ENCODE data around the gene FMNL3. TPM values are rescaled to one million over a fixed set of nuclear protein-coding genes. Genes with fewer than 3 reads are reported as not detected.
A peak's percentile ranks its signal among the peaks of the same experiment; 100 is the strongest.

FMNL3 gene
- polyA plus RNA-seq, 1 of the 3 experiments (the other 2 are of a cell fraction): 10.2 TPM

- TF ChIP-seq JUND (IDR thresholded peaks at IDR 0.05) (no peak), RCOR1 (IDR thresholded peaks at IDR 0.05; ENCODE audit: low read length) (no peak), ELF1 (IDR thresholded peaks at IDR 0.05) (peak; percentile 39; the same call in 1 of the 2 replicates), POLR2AphosphoS5 (IDR thresholded peaks at IDR 0.05; ENCODE audit: low read depth, low read length) (no peak; the same call in 1 of the 2 replicates), PBX3 (IDR thresholded peaks at IDR 0.05) (peak; percentile 66), USF2 (IDR thresholded peaks at IDR 0.05; ENCODE audit: borderline replicate concordance, low read depth, low read length) (no peak), RXRA (IDR thresholded peaks at IDR 0.05; ENCODE audit: borderline replicate concordance, low read depth) (peak; percentile 92), GABPA (IDR thresholded peaks at IDR 0.05; ENCODE audit: low read depth) (peak; percentile 69)
Observed at GRCh38 chr12:49662998-49663843, 44.0 kb downstream of the FMNL3 start (continued).

GRCh38 chr12:49661746-49662145 lies 45.5 kb downstream of the FMNL3 start:
- Histone ChIP-seq H3K9me3 (no peaks in the 10 kb centered on the region), H3F3A (replicated peaks; ENCODE audit: insufficient read depth) (peaks cover 19% of the 10 kb centered on the region), H3K4me2 (no peak overlapping the region), H3K4me1 (ENCODE audit: control insufficient read depth in 1 of 2, insufficient read depth in 2 of 2, low read depth in 1 of 2, low read length in 1 of 2) (peaks cover 20 to 21% of the 10 kb centered on the region in 2 experiments; a peak in 3 of 4 replicates), H3K27ac (ENCODE audit: low read depth in 2 of 2, low read length in 1 of 2) (no peak overlapping the region), H3K4me3 (ENCODE audit: low read depth in 2 of 2, low read length in 1 of 2) (no peak overlapping the region), H3K79me2 (ENCODE audit: insufficient read depth) (peaks cover 41% of the 10 kb centered on the region; the same call in 1 of the 2 replicates), H3K9ac (no peak overlapping the region), H3K36me3 (replicated peaks in 1 of 2; ENCODE audit: control insufficient read depth in 1 of 2, insufficient read depth in 2 of 2, low read length in 1 of 2) (peaks cover 19 to 20% of the 10 kb centered on the region in 2 experiments), H3K9me2 (no peaks in the 10 kb centered on the region), H3K27me3 (ENCODE audit: insufficient read depth) (no peaks in the 10 kb centered on the region), H4K20me1 (ENCODE audit: insufficient read depth) (no peaks in the 10 kb centered on the region), H2AFZ (ENCODE audit: low read depth) (no peak overlapping the region)
- POLR2A ChIA-PET: interaction anchor here (0.6 kb wide), 1 partner anchor 305 kb away, joined by 3 read pairs; no protein-coding TSS in a partner anchor
- no peak for DNase-seq
- 90% methylated on average over 3 of the region's 3 CpGs for WGBS (ENCODE audit: low lambda C conversion rate)
- TF ChIP-seq USF1 (IDR thresholded peaks at IDR 0.05; ENCODE audit: borderline replicate concordance, low read depth): no peak
- TF ChIP-seq ZBTB33 (IDR thresholded peaks at IDR 0.05; ENCODE audit: borderline replicate concordance, low read depth): no peak
- TF ChIP-seq TEAD4 (IDR thresholded peaks at IDR 0.05; ENCODE audit: borderline replicate concordance, insufficient read depth): no peak
- TF ChIP-seq TAF1 (IDR thresholded peaks at IDR 0.05; ENCODE audit: borderline replicate concordance, low read depth, low read length): no peak
- no peak for TF ChIP-seq RXRA (IDR thresholded peaks at IDR 0.05; ENCODE audit: borderline replicate concordance, low read depth)
- TF ChIP-seq GABPA (IDR thresholded peaks at IDR 0.05; ENCODE audit: low read depth): no peak
- TF ChIP-seq FOXJ3 (CRISPR knock-in tag; IDR thresholded peaks at IDR 0.05): no peak
- no peak for TF ChIP-seq JUND (IDR thresholded peaks at IDR 0.05)
- no peak for TF ChIP-seq MEF2A (IDR thresholded peaks at IDR 0.05; ENCODE audit: borderline replicate concordance, low read depth)
- no peak for TF ChIP-seq FOSL2 (IDR thresholded peaks at IDR 0.05; ENCODE audit: borderline replicate concordance, low read depth)
- no peak for TF ChIP-seq REST (IDR thresholded peaks at IDR 0.05; ENCODE audit: low read depth, low read length)
- no peak for TF ChIP-seq FOXM1 (IDR thresholded peaks at IDR 0.05; ENCODE audit: low read depth)
- TF ChIP-seq EZH2phosphoT487 (IDR thresholded peaks at IDR 0.05; ENCODE audit: borderline replicate concordance, low read depth): no peak
- TF ChIP-seq CHD2 (IDR thresholded peaks at IDR 0.05; ENCODE audit: low read length, partially characterized antibody): no peak
- CTCF ChIA-PET: interaction anchor here (1.7 kb wide), 1 partner anchor 13 kb away, joined by 3 read pairs; no protein-coding TSS in a partner anchor
